Left hindlimb (tissue), 1 donor: ENCODE measurements around the gene KIAA1191.

ENCODE experiments used
- DNase-seq: peaks from one replicate; pipeline ENCODE4 v3.0.0-alpha.2; 2018

Gene KIAA1191

GRCh38 chr5:176365351-176366231 lies 4.0 kb upstream of the KIAA1191 start, which contains the start of gene ARL10:
TSS of gene ARL10 (plus strand) at chr5:176365487. CDS start at chr5:176365564, 77 bp downstream.
- DNase-seq = peak; percentile 76

GRCh38 chr5:176364765-176365350 lies 3.3 kb upstream of the KIAA1191 start:
- no peak for DNase-seq

DNA sequence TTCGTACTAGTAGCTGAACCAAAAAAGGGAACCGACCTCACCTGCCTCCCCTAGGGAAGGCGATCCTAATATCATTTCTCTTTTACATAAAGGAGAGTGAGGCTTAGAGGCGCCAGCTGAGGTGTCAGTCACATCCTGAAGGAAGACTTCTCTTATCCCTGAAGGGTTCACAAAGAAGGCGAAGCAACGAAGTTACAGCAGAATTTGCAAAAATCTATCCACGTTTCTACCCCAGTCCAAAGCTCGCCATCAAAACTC lies 598 bp upstream of the KIAA1191 start:
- DNase-seq = no peak

DNA sequence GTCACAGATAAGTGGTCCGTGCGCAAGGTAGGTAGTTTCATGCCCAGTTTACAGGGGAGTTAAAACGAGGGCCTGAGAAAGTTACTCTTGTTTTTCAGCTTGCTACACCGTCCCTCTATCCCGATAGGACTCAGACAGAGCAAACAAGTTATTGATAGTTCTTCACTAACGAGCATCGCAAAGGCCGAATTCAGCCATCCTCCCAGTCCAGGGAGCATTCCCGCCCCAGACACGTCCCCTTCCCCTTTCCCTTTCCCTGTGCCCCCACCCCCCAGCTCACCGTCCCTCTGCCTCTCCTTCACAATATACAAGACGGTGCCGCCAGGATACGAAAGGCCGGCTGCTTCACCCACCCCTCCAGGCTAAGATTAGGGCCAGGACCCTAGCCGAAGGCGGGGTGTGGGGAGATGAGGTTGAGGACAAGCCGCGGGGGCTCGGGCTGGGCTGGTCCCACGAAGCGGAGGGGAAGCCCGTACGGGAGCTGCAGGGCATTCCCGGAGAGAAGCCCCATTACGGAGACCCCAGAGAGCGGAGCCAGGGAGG lies 599 bp downstream of the KIAA1191 start:
- DNase-seq = peak; percentile 52

DNA sequence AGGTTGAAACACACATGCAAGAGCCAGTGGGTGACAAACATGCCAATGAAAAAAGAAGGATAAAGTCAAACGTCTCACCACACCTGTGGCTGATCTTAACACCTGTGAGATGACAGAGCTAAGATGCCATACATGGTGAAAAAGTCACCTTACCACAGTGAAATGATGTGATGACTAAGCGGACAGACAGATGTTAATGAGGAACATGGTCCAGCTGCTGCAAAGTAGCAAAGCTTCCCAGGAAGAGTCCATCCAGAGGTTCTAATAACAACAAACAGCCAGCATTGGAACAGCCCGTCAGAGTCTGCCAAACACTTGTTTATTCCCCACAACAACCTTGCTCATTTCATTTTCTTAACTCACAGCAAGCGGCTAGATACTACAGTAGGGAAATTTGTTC lies 1.9 kb downstream of the KIAA1191 start:
- no peak for DNase-seq

- DNase-seq = no peak
Observed at GRCh38 chr5:176356179-176356566, 5.4 kb downstream of the KIAA1191 start.

- no peak for DNase-seq
Observed at GRCh38 chr5:176355400-176356178, 6.0 kb downstream of the KIAA1191 start.

DNA sequence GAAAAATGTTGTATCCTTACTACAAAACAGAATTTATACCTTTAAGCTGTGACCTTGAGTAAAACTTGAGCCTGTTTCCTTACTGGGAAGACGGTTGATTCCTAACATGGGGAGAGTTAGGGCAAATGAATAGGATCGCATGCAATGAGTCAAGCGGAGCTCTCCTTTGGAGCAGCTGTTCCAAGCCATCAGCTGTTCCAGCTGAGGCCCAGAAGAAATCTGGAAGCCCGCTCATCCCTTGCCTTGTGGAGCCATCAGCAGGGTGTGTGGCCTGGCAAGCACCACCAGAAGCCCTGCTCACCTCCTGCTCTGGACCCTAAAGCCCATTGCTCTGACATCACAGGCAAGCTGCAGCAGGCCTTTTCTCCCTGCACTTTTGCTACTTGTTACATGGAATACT lies 8.0 kb downstream of the KIAA1191 start:
- no peak for DNase-seq

DNA sequence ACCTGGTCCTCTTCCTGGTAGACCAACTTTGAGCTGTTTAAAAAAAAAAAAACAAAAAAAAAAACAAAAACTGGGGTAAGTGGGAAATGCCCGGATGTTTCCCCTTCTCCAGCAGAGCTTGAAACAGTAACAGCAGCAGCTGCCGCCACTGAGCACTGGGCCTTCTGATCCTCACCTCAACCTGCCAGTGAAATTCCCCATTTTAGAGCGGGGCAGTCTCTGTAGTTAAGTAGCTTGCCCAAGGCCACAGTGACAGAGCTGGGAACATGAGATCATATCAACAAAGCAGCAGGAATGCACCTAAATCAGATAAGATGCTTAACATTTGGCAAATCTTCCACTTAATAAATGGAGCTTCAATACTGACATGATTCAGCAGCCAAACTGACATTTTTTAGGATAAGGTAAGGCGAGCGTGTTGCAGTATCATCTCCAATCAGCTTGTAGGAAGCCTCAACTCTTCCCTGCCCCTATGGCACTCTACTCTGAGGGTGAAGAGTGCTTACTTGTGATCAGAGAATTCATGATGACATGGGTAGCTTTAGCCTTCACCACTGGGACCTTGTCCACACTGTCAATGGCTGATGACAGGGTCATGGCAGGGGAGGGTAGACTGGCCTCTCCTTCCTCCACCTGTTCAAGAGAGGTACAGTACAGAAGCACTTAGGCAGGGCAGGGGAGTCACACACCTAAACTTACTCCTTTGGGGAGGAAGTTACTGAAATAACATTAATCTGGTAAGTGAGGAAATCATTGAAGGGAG lies 9.3 kb downstream of the KIAA1191 start:
- no peak for DNase-seq

DNA sequence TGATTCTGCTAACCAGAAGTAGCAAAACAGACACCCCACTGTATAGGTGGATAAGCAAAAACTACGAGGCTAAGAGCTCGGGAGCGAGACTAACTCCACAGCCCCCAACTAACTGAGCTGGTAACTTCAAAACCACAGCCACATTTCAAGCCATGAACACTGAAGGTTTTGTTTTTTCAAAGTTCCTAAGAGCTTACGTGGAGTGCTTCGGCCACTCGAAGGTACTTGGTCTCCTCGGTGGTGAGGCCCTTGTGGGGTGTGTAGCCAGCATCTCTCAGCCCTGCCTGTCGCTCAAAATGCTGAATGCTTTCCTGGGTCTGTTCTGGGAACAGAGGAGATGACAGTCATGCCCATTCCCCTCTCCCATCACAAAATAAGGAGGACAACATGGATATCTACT lies 11.1 kb downstream of the KIAA1191 start:
- DNase-seq = no peak

GRCh38 chr5:176342766-176343458 lies 18.7 kb downstream of the KIAA1191 start:
- DNase-seq = no peak

- no peak for DNase-seq
Observed at GRCh38 chr5:176342158-176342483, 19.4 kb downstream of the KIAA1191 start.

- no peak for DNase-seq
Observed at GRCh38 chr5:176341325-176342157, 20.0 kb downstream of the KIAA1191 start.

DNA sequence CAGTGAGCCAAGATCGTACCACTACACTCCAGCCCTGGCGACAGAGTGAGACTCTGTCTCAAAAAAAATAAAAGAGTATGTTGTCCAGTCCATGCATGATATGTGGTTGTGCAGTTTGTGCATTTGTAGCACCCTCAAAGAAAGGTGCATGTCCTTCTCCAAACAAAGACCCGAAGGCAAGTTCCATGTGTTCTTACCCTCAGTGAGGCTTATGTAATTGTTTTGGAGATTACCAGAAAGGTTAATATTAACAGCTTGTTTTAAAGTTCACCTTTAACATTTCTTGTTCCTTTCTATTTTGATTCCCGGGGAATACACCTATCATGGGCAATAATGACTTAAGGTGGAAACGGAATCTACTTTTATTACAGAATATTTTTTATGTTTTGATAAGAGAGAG lies 22.3 kb downstream of the KIAA1191 start:
- no peak for DNase-seq

DNA sequence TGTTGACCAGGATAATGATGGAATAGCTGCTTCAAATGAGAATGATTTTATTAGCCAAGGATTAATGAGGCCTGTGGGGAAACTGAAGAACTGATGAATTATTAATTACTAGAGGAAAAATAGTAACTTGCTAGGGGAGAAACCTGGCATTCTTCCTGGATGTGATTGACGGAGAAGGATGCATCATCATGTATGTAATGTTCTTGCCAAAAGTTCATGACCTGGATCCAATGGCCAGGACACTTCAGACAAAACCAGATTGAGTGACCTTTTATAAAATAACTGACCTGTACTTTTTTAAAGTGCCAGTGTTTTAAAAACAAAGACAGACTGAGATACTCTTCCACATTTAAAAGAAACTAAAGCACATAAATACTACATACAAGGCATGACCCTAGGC lies 23.7 kb downstream of the KIAA1191 start:
- no peak for DNase-seq

GRCh38 chr5:176334031-176334770 lies 27.4 kb downstream of the KIAA1191 start:
- DNase-seq = no peak

- DNase-seq = no peak
Observed at GRCh38 chr5:176320577-176320976, 41.0 kb downstream of the KIAA1191 start.

DNA sequence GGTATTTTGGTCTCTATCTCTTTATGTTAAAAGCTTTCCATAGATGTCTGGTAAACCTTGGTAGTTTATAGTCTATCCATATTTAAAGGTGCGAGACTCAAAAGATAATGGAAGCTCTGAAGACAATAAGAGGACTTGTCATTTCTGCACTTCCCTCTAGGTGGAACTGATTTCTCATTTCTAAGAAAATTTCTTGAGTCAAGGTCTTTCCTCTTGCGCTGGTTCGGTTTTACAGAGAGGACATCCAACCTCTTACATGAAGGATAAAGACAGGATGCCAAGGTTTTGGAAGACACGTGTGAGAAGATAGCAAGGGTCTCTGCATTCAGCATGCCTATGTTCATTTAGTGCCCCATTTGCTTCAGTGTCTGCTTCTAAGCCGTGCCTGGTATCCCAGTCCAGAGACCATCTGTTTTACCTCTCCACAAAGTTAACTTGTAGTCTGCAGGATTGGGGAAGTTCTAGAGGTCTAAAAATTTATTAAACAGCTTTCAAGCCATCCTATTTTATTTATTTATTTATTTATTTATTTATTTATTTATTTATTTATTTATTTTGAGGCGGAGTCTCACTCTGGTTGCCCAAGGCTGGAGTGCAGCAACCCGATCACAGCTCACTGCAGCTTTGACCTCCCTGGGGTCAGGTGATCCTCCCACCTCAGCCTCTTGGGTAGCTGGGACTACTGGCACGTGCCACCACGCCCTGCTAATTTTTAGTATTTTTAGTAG lies 41.6 kb downstream of the KIAA1191 start:
- DNase-seq = no peak

- DNase-seq = no peak
Observed at GRCh38 chr5:176317534-176318374, 43.8 kb downstream of the KIAA1191 start.
